ENCODE measurements around the gene AK8.

DNA sequence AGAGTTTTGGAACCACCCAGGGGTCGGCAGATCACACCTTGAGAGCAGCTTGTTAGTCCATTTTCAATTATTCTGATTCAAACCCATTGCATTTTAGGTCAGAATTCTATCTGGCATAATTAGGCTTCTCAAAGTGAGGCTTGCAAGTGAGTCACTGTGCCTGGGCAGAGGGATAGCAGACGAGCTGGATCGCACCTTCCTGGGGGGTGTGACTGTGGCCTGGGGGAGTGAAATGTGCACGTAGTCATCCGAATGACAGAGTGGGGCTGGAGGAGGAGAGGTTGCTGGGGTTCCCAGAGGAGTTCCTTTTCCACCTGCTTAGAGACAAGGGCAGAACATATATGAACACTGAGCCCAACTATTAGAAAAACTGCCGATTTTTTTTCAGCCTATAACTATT is 32.3 kb upstream of the AK8 start:
- no peak for TF ChIP-seq BHLHE40 (IDR thresholded peaks at IDR 0.05; ENCODE audit: low read depth, low read length)
- TF ChIP-seq, protein P1, sequence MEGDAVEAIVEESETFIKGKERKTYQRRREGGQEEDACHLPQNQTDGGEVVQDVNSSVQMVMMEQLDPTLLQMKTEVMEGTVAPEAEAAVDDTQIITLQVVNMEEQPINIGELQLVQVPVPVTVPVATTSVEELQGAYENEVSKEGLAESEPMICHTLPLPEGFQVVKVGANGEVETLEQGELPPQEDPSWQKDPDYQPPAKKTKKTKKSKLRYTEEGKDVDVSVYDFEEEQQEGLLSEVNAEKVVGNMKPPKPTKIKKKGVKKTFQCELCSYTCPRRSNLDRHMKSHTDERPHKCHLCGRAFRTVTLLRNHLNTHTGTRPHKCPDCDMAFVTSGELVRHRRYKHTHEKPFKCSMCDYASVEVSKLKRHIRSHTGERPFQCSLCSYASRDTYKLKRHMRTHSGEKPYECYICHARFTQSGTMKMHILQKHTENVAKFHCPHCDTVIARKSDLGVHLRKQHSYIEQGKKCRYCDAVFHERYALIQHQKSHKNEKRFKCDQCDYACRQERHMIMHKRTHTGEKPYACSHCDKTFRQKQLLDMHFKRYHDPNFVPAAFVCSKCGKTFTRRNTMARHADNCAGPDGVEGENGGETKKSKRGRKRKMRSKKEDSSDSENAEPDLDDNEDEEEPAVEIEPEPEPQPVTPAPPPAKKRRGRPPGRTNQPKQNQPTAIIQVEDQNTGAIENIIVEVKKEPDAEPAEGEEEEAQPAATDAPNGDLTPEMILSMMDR (conservative IDR thresholded peaks at IDR 0.05; ENCODE audit: low read depth, low read length) = no peak
- TF ChIP-seq POLR2A (IDR thresholded peaks at IDR 0.05; ENCODE audit: low read depth, low read length) = no peak

Measured in IMR-90 (cell line).